MM.1S (cell line): ENCODE results near the gene RGS11.
"Not testable (repeated sequence)": the region's sequence is repeated elsewhere in the genome, so short reads cannot be mapped to it uniquely, and the experiment has no call there.

Experiments used
- DNase-seq: peaks from one replicate; pipeline ENCODE4 v3.0.0-alpha.2; 2015
- H2AFZ ChIP-seq: fragments of 300-600 bp; sonication (generic); 2 replicates; pipeline ENCODE4 v1.6.0; 2016; ENCODE audit warnings: antibody characterized with exemption, low read length
- H3F3A ChIP-seq: fragments of 300-600 bp; sonication (generic); 2 replicates; pipeline ENCODE4 v1.6.1; 2016; ENCODE audit warnings: mild to moderate bottlenecking, antibody characterized with exemption, low read length, moderate library complexity, mixed read lengths; ENCODE audit not compliant: insufficient read depth
- H3K27ac ChIP-seq: fragments of 300-600 bp; sonication (generic); 2 replicates; pipeline ENCODE4 v1.5.1; 2016; ENCODE audit warnings: mild to moderate bottlenecking, low read length
- H3K27me3 ChIP-seq: fragments of 300-600 bp; sonication (generic); replicated peaks from 2 replicates; pipeline ENCODE4 v1.6.0; 2016; ENCODE audit warnings: low read length; ENCODE audit not compliant: insufficient read depth
- H3K36me3 ChIP-seq: fragments of 300-600 bp; sonication (generic); replicated peaks from 2 replicates; pipeline ENCODE4 v1.6.1; 2016; ENCODE audit warnings: mild to moderate bottlenecking, low read length, mixed read lengths; ENCODE audit not compliant: insufficient read depth
- H3K4me1 ChIP-seq: fragments of 300-600 bp; sonication (generic); 2 replicates; pipeline ENCODE4 v1.6.1; 2016; ENCODE audit warnings: low read length, mixed read lengths
- H3K4me2 ChIP-seq: fragments of 300-600 bp; sonication (generic); 2 replicates; pipeline ENCODE4 v1.6.0; 2016; ENCODE audit warnings: low read depth, low read length
- H3K4me3 ChIP-seq: fragments of 300-600 bp; sonication (generic); 2 replicates; pipeline ENCODE4 v1.5.1; 2016; ENCODE audit warnings: low read length, mixed read lengths
- H3K79me2 ChIP-seq: fragments of 300-600 bp; sonication (generic); 2 replicates; pipeline ENCODE4 v1.6.1; 2016; ENCODE audit warnings: mixed run types, low read length, mixed read lengths
- H3K9ac ChIP-seq: fragments of 300-600 bp; sonication (generic); 2 replicates; pipeline ENCODE4 v1.6.1; 2016; ENCODE audit warnings: low read length, mixed read lengths
- H3K9me2 ChIP-seq: fragments of 300-600 bp; sonication (generic); replicated peaks from 2 replicates; pipeline ENCODE4 v1.6.1; 2016; ENCODE audit warnings: mild to moderate bottlenecking, low read length, mixed read lengths; ENCODE audit not compliant: insufficient read depth
- H3K9me3 ChIP-seq: fragments of 300-600 bp; sonication (generic); replicated peaks from 2 replicates; pipeline ENCODE4 v1.6.1; 2016; ENCODE audit warnings: mild to moderate bottlenecking, low read length, mixed read lengths; ENCODE audit not compliant: insufficient read depth
- H4K20me1 ChIP-seq: fragments of 300-600 bp; sonication (generic); 2 replicates; pipeline ENCODE4 v1.6.1; 2016; ENCODE audit warnings: mild to moderate bottlenecking, low read length, moderate library complexity, mixed read lengths; ENCODE audit not compliant: insufficient read depth
- CTCF ChIP-seq: fragments of 300-600 bp; sonication (generic); IDR thresholded peaks from 2 replicates; pipeline ENCODE4 v1.5.1; 2016; ENCODE audit warnings: antibody characterized with exemption, low read length, mixed read lengths
- EZH2 ChIP-seq: fragments of 300-600 bp; sonication (generic); optimal IDR thresholded peaks from 2 replicates; pipeline ENCODE3; 2017; ENCODE audit warnings: low read depth, mild to moderate bottlenecking, antibody characterized with exemption, low read length, mixed read lengths
- EZH2phosphoT487 ChIP-seq: fragments of 300-600 bp; sonication (generic); IDR thresholded peaks from 2 replicates; pipeline ENCODE4 v1.6.1; 2018; ENCODE audit warnings: antibody characterized with exemption, low read length

The RGS11 gene

DNA sequence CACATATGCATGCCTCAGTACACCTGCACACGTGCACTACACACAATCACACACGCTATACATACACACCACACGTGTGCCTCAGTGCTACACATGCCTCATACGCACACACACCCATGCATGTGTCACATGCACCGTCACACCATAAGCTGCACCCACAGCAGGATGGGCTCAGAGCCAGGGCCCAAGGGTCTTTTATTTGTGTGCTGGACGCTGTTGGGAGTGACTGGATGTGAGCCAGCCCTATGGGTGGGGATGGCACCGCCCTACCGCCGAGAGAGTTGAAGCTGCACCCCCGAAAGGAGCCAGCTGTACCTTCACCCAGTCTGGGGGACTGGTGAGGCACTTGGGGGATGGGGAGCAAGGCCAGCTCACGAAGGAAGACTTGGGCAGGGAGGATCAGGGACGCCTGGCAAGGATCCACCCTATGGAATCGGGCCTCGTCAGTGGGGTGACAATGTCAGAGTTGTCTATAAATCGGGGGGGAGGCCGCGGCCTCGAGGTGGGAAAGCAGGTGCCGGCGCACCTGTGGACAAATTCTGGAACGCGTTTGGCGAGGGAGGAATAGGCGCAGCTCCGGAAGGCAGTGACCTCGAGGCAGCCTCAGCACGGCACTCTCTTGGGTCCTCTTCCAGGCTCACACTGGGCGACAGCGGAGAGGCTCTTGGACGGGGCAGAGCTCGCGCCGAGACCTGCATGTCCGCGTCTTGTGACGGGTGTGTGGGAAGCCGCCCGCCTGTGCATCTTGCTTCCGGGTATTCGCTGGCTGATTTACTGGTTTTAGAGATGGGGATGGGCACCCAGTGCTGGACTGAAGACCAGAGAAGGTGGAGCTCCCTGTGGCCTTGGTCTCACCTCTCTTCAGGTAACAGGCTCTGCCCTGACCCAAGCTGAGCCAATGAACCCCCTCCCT, 7.3 kb downstream of the RGS11 start:
- no peak overlapping the region for H3K4me2 ChIP-seq
- no peak for DNase-seq
- H3K4me3 ChIP-seq, result no peak overlapping the region
- H3K9me3 ChIP-seq, result no peaks in the 10 kb centered on the region
- no peaks in the 10 kb centered on the region for H3F3A ChIP-seq
- H3K27me3 ChIP-seq, result peaks cover 38% of the 10 kb centered on the region
- H3K79me2 ChIP-seq, result no peaks in the 10 kb centered on the region
- no peaks in the 10 kb centered on the region for H3K9me2 ChIP-seq
- no peak overlapping the region for H3K9ac ChIP-seq
- H3K4me1 ChIP-seq, result no peaks in the 10 kb centered on the region
- no peak overlapping the region for H3K27ac ChIP-seq
- no peak for TF ChIP-seq EZH2
- TF ChIP-seq CTCF, result no peak
- TF ChIP-seq EZH2phosphoT487, result no peak
- no peaks in the 10 kb centered on the region for H4K20me1 ChIP-seq
- no peak overlapping the region for H2AFZ ChIP-seq
- no peaks in the 10 kb centered on the region for H3K36me3 ChIP-seq

DNA sequence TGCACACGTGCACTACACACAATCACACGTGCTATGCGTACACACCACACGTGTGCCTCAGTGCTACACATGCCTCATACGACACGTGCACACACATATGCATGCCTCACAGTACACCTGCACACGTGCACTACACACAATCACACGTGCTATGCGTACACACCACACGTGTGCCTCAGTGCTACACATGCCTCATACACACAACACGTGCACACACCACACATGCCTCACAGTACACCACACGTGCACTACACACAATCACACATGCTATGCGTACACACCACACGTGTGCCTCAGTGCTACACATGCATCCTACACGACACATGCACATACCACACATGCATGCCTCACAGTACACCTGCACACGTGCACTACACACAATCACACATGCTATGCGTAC, 8.2 kb downstream of the RGS11 start:
- H2AFZ ChIP-seq, H3K27ac ChIP-seq, H3K9ac ChIP-seq, H3K36me3 ChIP-seq, H3K79me2 ChIP-seq, H4K20me1 ChIP-seq, H3K4me2 ChIP-seq, H3K4me3 ChIP-seq, DNase-seq, H3F3A ChIP-seq, H3K4me1 ChIP-seq, H3K9me2 ChIP-seq, H3K9me3 ChIP-seq: not testable (repeated sequence)
- H3K27me3 ChIP-seq, result peaks cover 31% of the 10 kb centered on the region

DNA sequence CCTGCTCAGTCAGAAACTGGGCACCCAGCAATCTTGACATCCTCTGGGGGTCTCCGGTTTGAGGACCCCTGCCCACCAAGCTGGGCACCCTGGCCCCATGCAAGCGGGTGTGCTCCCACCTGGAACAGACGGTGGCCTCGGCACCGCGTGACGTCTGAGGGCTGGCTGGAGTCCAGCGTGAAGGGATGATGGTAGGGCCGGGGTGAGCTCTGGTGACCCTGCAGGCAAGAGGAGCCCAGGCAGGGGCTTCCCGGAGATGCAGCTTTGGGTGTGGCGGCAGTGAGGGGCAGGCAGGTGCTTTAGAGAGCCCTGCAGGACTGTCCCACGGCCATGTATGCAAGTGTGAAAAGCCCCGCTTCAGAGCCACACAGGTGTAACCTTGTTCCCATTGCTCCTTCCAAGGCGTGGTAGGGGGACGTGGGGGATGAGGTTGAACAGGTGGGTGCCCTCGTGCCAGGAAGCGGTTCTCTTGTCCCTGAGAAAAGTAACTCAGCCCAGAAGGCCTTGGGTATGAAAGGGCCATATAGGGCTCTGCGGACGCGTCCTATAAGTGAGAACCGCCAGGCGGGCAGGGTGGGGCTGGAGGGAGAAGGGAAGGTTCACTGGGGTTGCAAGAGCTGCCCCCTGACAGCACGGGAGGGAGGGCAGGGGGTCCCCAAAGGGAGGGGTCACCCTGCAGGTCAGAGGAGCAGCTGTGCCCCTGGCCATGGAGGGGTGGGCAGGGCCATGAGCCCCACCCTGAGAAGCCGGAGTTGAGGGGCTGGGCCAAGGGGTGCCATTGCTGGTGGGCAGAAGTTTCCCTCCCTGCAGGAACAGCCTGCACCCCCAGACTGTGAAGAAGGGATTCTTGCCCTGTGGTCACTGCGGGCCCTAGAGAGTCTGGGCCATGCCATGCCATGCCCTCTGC, 9.2 kb downstream of the RGS11 start:
- Histone ChIP-seq H3K9me2 (no peaks in the 10 kb centered on the region), H3K36me3 (no peaks in the 10 kb centered on the region), H3K79me2 (no peaks in the 10 kb centered on the region), H2AFZ (no peak overlapping the region), H3K4me3 (no peak overlapping the region), H3K27ac (no peak overlapping the region), H3F3A (no peaks in the 10 kb centered on the region), H3K4me1 (no peaks in the 10 kb centered on the region), H3K9ac (no peak overlapping the region), H4K20me1 (no peaks in the 10 kb centered on the region), H3K4me2 (no peak overlapping the region), H3K9me3 (no peaks in the 10 kb centered on the region), H3K27me3 (peaks cover 21% of the 10 kb centered on the region)
- TF ChIP-seq EZH2 (no peak), EZH2phosphoT487 (no peak), CTCF (no peak)
- no peak for DNase-seq
